Epithelial cell of proximal tubule (primary cell): ENCODE results near the gene ID1. TPM values are rescaled to one million over a fixed set of nuclear protein-coding genes. Genes with fewer than 3 reads are reported as not detected.
"Not testable (repeated sequence)": the region's sequence is repeated elsewhere in the genome, so short reads cannot be mapped to it uniquely, and the experiment has no call there.

Source experiments
- DNase-seq: peaks from one replicate; pipeline ENCODE4 v3.0.0-alpha.2; 2011; ENCODE audit warnings: low read depth
- H3K4me3 ChIP-seq: 2 replicates; pipeline ENCODE4 v1.5.1; 2011; ENCODE audit warnings: low read depth, mild to moderate bottlenecking, low read length
- CTCF ChIP-seq: conservative IDR thresholded peaks from 2 replicates; pipeline ENCODE4 v1.5.1; 2012; ENCODE audit warnings: low read depth, mild to moderate bottlenecking, low read length
- total RNA-seq: library from RNA; depleted of rRNA; stranded (reverse); fragments of >200 nt; gene quantifications from 2 replicates; pipeline ENCODE4 v1.2.3, GENCODE V29; 2015

ID1 gene
- total RNA-seq, 1 donor from 2014 or later = 302 TPM

- peak; percentile 85 for TF ChIP-seq CTCF
- H3K4me3 ChIP-seq = no peak overlapping the region
- DNase-seq = no peak
These were observed 35.7 kb upstream of the ID1 start for GRCh38 chr20:31569163-31570020.

- no peak for DNase-seq
- TF ChIP-seq CTCF = no peak
- H3K4me3 ChIP-seq = no peak overlapping the region
These were observed 35.0 kb upstream of the ID1 start for GRCh38 chr20:31570021-31570463.

GRCh38 chr20:31570735-31571617, 34.1 kb upstream of the ID1 start:
- no peak overlapping the region for H3K4me3 ChIP-seq
- DNase-seq = no peak
- no peak for TF ChIP-seq CTCF

- H3K4me3 ChIP-seq = peak overlapping the region; percentile 62
- DNase-seq = no peak
- no peak for TF ChIP-seq CTCF
These were observed 32.9 kb upstream of the ID1 start for GRCh38 chr20:31572042-31572700.

- no peak for TF ChIP-seq CTCF
- H3K4me3 ChIP-seq = peak overlapping the region; percentile 62
- no peak for DNase-seq
These were observed 32.2 kb upstream of the ID1 start for GRCh38 chr20:31572701-31573554.

- no peak for TF ChIP-seq CTCF
- no peak for DNase-seq
These were observed 31.4 kb upstream of the ID1 start for GRCh38 chr20:31573555-31574321.

GRCh38 chr20:31574986-31575385, 30.1 kb upstream of the ID1 start:
- H3K4me3 ChIP-seq, DNase-seq: not testable (repeated sequence)

More at GRCh38 chr20:31573555-31574321, 31.4 kb upstream of the ID1 start:
- H3K4me3 ChIP-seq = peak overlapping the region; percentile 62
